NCI-H526 (cell line): ENCODE measurements around the gene DYNC2H1.
"Not testable (repeated sequence)": the region's sequence is repeated elsewhere in the genome, so short reads cannot be mapped to it uniquely, and the experiment has no call there.

Source experiments
- DNase-seq, 2 experiments: peaks; one replicate each; lab custom pipeline; 2025; lab: John Stamatoyannopoulos, UW

DYNC2H1 gene

DNA sequence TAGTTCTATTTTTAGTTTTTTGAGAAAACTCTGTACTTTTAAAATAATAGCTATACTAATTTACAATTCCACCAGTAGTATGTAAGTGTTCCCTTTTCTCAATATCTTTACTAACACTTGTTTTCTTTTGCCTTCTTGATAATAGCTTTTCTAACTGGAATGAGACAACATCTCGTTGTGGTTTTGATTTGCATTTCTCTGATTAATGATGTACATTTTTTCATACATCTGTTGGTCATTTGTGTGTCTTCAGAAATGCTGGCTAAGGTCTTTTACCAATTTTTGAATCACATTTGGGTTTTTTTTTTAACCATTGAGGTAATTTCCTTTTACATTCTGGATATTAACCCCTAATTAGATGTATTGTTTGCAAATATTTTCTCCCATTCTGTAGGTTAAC, 258.9 kb downstream of the DYNC2H1 start:
- DNase-seq = peak; percentile 54 to 80

DNA sequence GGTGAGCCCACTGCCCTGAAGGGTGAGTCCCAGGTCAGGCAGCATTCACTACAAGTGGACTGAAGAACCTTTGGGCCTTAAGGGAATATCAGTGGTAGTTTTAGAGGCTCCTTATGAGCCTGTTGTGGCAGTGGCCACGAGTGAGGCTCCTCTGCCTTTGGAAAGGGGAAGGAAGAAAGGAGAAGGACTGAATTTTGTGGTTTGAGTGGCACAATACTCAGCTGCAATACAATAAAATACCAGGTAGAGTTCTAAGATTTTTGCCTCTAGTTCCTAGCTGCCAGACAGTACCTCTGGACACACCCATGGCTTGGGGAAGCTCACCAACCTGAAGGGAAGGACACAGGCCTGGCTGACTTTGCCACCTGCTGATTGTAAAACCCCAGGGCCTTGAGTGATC, 260.9 kb downstream of the DYNC2H1 start:
- no peak for DNase-seq

DNA sequence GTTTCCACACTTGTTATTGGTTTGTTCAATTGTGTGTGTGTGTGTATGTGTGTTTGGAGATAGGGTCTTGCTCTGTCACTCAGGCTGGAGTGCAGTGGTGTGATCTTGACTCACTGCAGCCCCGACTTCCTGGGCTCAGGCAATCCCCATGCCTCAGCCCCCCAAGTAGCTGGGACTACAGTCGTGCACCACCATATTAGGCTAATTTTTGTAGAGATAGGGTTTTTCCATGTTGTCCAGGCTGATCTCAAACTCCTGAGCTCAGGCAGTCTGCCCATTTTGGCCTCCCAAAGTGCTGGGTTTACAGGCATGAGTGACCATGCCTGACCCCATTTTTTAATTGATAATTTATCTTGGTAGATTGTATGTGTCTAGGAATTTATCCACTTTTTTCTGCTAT, 263.7 kb downstream of the DYNC2H1 start:
- DNase-seq = no peak

DNA sequence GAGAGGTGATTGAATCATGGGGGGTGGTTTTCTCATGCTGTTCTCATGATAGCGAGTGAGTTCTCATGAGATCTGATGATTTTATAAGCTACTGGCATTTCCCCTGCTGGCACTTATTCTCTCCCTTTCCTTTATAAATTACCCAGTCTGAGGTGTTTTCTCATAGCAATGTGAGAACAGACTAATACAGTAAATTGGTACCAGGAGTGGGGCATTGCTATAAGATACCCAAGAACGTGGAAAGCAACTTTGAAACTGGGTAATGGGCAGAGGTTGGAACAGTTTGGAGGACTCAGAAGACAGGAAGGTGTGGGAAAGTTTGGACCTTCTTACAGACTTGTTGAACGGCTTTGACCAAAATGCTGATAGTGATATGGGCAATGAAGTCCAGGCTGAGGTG, 265.0 kb downstream of the DYNC2H1 start:
- not testable (repeated sequence) for DNase-seq

DNA sequence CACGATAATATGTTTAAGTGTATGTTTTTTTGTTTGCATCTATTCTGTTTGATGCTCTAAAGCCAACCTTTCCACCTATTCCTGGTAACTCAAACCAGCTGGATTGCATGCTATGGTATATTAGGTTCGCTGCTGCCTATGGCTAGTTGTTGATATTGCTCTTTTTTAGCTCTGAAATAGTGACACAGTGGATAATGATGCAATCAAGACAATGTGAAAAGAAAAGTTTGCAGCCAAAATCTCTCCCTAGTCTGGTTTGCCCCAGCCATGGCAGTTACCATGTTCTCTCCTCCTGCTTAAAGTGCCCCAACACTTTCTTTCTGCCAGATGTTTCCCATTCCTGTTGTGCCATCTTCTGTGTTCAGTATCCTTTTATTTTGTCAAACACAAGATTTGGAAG, 269.7 kb downstream of the DYNC2H1 start:
- no peak for DNase-seq

DNA sequence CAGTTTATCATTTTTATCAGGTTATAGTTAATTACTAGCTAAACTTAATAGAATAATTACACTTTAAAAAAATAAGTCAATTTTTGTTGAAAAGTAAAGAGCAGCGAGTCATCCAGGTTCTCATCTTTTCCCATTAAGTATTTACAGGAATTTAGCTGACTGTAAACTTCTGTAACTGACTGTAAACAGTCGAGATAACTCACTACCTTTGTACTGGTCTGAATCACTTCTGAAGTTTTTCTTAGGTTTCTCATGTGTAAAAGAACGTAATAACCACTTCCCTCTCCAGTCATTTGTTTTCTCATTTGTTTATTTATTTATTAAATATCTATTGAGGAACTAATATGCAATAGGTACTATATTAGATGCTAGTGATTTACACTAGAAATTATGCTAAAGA, 270.8 kb downstream of the DYNC2H1 start:
- DNase-seq = no peak

DNA sequence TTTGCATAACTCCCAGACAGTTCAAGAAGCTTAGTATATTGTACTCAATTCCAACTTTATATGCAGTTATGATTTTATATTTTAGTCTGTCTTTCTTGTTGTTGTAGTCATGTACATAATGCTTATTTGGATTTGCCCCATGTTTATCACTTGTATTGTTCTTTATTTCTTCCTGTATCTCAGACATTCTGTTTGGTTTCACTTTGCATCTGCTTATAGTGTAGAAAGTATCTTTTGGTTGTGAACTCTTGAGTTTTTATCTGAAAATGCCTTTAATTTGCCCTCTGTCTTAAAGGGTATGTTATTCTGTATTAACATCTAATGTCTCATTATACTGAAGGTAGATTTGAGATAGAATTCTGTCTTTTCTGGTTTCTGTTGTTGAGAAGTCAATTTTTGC, 275.4 kb downstream of the DYNC2H1 start:
- no peak for DNase-seq

DNA sequence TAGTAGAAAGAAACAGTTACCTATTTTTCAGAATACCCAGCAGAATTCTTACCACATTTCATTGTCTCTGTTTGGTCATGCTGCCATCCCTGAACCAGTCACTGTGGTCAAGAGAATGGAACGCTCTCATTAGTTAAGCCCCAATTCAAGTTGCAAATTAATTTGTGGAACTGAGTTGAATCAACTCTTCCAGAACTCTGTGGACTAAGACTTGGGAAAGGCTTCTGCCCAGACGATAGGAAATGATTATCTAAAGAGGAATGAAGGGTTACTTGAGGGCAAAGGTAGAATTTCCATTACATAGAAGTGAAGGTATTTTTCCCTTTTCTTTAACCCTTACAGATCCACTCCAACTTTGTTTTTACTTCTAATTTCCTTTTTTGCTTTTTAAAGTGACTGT, 286.4 kb downstream of the DYNC2H1 start:
- no peak for DNase-seq

DNA sequence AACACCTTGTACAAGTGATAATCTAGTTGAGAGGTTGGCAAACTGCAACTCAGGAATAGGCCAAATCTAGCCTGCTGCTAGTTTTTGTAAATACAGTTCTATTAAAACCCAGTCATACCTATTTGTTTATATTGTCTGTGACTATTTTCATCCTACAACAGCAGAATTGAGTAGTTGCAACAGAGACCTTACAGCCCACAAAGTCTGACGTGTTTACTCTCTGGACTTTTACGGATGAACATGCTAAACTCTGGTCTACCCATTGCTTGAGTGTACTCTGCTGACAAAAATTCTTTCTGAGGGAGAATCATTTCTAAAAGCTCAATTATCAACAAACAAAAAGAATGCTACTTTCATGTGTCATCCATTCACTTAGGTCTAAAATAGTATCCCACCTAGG, 287.0 kb downstream of the DYNC2H1 start:
- DNase-seq = no peak

DNA sequence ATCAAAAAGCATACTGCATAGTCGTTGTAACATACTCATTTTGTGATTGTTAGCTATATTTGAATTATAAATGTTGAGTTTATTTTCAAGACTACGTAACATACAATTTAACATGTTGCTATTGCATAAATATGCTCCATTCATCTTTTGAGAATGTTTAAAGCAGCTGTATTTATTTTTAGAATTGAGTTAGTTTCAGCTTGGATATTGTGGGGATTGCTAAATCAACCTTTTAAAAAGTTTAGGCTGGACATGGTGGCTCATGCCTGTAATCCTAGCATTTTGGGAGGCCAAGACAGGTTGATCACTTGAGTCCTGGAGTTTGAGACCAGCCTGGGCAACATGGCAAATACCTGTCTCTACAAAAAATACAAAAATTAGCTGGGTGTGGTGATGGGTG, 288.1 kb downstream of the DYNC2H1 start:
- no peak for DNase-seq

DNA sequence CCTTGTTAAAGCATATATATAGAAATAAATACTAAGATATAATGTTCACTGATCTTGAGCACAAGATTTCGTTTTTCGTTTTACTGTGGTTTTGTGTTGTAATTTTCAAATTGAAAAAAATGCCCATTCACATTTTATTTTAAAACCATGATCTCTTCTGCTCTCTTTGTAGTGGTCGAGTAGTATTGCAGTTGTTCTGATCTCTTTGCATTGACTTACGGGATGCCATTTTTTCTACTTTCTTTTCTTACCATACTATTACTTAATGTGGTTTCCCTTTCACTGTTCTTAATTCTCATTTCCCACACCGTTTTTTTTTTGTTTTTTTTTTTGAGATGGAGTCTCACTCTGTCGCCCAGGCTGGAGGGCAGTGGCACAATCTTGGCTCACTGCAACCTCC, 289.6 kb downstream of the DYNC2H1 start:
- DNase-seq = no peak

DNA sequence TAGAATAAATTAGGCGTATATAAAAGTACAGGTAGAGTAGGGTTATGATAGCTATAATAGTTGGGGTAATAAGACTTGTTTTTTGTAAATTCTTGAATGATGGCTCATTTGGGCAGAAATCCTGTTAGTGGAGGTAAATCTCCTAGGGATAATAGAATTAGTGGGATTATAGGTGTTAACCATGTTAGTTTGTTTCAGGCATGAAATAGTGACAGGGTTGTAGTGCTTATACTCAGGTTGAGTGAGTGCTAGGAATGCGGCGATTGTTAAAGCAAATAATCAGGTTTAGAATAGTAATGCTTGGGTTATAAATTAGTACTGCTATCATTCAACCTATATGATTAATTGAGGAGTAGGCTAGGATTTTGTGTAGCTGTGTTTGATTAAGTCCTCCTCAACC, 297.1 kb downstream of the DYNC2H1 start:
- no peak for DNase-seq

DNA sequence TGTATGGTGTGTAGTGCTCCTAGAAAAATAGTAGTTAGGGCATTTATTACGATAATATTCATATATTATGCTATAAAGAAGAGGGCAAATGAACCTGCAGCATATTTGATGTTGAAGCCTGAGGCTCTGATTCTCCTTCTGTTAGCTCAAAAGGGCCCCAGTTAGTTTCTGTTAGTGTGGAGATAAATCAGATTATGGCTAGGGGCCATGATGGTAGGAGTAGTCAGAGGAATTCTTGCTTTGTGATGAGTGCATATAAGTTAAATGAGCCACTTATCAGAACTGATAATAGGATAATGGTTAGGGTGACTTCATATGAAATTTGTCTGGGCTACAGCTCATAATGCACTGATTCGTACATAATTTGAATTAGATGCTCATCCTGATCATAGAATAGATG, 298.4 kb downstream of the DYNC2H1 start:
- DNase-seq = no peak

DNA sequence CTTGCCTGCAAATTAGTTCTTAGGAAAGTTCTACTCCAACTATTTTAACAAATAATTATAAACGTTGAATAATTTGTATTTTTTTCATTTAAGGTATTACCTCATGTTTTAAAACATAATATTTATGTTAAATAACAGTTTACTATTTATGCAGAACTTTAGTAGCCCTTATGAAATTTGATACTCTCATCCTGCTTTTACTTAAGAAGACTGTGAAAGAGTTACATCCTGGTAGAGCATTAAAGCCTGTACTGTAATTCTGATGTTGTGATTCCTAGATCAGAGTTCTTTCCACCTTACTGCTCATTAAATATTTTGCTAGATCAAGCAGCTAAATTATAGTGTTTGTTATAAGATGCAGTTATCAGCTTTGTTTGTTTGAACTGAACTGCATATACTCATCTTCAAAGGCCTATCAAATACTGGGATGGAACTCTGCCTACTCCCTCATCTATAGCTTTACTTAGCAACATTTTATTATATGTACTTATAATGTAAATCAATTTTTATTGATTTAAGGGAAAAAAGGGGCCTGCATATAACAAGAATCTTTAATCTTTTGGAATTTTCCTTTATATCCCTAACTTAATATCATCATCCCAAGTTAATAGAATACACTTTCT, 304.2 kb downstream of the DYNC2H1 start:
- no peak for DNase-seq

DNA sequence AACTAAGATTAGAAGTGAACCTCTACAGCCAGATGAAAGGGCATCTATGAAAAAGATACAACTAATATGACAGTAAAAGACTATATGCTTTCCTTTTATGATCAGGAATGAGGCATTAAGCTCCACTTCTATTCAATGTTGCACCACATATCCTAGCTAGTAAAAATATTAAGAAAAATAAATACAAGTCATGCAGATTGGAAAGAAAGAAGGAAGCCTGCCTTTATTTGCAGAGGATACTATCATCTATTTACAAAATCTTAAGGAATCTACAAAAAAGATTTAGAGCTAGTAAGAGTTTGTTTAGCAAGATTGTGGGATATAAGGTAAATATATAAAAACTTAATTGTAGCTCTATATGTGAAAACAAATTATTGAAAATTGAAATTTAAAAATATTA, 308.8 kb downstream of the DYNC2H1 start:
- no peak for DNase-seq

DNA sequence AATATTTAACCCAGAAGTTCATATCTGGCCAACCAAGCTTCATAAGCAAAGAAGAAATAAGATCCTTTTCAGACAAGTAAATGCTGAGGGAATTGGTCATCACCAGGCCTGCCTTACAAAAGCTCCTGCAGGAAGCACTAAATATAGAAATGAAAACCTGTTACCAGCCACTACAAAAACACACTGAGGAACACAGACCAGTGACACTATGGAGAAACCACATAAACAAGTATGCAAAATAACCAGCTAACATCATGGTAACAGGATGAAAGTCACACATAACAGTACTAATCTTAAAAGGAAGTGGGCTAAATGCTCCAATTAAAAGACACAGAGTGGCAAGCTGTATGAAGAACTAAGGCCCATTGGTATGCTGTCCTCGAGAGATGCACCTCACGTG, 311.4 kb downstream of the DYNC2H1 start:
- DNase-seq = peak in 1 of 2 experiments; percentile 25

DNA sequence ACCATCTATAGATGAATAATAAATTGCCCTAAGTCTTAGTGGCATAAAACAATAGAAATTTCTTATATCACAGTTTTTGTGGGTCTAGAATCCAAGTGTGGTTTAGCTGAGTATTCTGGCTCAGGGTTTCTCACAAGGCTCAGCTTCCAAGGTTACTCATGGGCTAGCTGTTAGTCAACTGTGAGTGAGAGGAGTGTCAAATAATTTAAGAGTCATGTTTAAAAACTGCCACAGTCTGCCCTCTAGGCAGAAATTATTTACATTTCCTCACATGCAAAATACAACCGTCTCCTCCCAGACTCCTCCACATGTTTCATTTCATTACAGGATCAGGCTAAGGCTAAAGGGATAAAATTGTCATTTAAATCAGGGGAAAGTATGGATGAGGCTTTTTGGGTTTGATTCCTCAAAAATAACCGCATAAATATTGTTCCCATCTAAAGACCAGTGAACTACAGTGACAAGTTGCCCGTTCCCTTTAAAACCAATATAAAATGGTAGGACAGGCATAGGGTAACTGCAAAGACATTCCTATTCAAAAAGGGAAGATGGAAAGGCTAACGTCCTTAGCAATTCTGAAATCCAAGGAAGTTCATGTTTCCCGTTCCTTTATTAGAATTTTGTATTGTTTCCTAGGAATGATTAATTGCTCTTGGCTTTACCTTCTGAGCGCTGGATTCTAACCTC, 324.3 kb downstream of the DYNC2H1 start:
- DNase-seq = peak; percentile 97 to 99

DNA sequence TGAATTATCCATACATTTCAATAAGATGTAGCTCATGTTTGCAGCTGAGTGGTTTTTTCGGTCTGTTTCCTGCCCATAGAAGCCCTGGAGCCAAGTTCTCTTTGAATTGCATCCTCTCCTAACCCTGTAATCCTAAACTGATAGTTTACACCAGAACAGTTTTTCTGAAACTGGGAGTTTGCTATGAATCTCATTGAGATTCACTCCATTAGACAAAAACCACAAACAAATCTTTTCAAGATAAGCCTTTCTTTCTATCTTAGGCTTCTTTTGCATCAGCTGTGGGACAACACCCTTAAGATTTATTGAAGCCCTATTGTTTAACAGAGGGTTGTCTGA, 324.8 kb downstream of the DYNC2H1 start:
- peak; percentile 85 to 92 for DNase-seq

DNA sequence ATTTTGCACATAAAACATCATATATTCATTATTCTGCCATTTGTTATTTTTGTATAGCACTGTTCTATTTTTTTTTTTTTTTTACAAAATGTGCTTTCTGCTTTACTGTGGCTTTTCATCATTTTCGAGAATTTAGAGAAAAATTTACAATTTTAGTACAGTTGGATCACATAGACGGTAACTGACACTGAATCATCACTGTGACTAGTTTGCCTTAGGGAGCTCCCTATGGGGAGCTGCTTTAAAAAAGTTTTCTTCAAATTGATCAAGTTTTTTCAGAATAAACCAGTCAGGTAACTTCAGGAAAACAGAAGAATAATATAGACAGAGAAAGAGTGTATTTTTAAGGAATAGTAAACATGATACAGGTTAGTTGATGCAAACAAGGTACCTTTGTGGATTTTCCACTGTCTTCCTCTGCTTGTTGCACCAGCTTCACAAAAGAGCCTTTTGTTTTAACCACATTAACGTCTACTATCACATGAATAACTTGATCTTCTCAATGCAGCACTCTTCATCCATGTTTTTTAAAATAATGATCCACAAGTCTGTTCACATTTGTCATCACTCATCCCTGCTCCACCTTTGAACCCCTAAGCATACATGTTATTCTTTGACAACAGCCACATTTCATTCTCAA, 327.0 kb downstream of the DYNC2H1 start:
- DNase-seq = peak in 1 of 2 experiments; percentile 37

DNA sequence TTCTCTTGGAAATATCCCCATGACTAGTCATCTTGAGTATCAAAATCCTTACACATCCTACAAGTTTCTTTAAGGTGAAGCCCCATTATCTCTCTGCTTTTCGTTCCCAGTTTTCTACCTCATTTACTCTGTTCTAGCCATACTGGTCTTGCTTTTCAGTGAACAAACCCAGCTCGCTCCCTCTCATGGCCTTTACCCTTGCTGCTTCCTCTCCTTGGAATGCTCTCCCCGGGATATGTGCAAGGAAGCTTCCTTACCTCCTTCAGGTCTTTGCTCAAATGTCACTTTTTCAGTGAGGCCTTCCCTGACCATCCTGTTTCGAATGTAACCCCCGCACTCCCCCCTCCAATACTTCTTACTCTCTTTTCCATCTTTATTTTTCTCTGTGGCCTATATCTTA, 331.8 kb downstream of the DYNC2H1 start:
- DNase-seq = no peak

DNA sequence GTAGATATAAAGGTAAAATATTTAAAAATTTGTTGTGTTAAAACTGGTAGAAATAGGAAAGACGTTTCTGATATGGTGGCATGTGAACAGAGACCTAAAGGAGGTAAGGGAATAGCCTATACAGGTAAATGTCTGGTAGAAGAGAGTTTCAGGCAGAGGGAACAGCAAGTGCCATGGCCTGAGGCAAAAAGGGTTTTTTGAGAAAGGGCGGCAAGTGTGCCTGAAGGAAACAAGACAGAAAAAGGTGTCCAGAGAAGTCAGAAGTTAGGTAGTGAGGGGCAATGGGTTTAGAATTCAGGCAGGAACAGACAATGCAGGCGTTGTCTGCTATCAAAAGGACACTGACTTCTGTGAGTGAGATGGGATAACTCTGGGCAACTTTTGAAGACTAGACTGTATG, 339.7 kb downstream of the DYNC2H1 start:
- DNase-seq = no peak

DNA sequence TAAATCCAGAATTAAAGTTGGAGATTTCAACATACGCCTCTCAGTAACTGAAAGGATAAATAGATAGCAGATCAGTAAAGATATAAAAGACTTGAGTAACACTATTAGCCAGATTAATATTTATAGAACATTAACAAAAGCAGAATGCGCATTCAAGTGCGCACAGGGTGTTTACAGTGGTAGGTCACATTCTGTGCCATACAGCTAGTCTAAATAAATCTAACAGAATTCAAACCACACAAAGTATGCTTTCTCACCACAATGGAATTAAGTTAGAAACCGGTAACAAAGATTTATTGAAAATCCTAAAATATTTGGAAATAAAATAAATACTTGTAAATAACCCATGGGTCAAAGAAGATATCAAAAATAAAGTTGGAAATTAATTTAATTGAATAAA, 341.0 kb downstream of the DYNC2H1 start:
- no peak for DNase-seq

DNA sequence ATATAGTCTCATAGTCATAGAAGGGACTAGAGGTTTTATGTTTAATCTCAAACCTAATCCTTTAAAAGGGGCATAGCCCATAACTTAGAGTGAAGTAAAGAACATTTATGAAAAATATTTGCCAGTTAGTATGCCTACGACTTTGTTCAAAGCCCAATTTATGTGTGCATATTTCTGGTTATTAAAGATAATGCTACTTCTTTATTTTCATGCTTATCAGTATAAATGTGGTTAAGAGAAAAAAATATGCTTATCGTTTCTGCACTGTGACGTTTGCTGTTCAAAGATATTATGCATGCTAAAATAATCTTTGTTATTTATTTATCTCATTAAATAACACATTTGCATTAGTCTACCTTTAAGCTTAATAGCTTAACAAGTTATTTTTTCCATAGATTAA, 343.9 kb downstream of the DYNC2H1 start:
- DNase-seq = no peak
